GM12878 (cell line): ENCODE measurements around the gene SLX4IP. TPM values are rescaled to one million over a fixed set of nuclear protein-coding genes. Genes with fewer than 3 reads are reported as not detected.

Experiments
- ATAC-seq: fragments of 200-7000 bp; cut with Tn5 transposase; 3 replicates; pipeline ENCODE4 v1.9.1; 2020; ENCODE audit warnings: mild to moderate bottlenecking, moderate library complexity
- BruUV-seq: library from RNA; stranded (reverse); fragments of 400-500 nt; replicated peaks from 2 replicates; lab custom pipeline; 2021; lab: Mats Ljungman, UMichigan
- CTCF ChIA-PET: fragments of 300-600 bp; sonication (Branson Sonifier 250); formaldehyde crosslinking; extraction: SDS; loops from one replicate; lab custom pipeline; 2021; ENCODE audit warnings: inconsistent platforms; lab: Yijun Ruan, JAX
- POLR2A ChIA-PET: fragments of 350-600 bp; formaldehyde crosslinking; extraction: SDS; loops from one replicate; lab custom pipeline; 2021; ENCODE audit warnings: inconsistent platforms; lab: Charles Lee
- RAD21 ChIA-PET: fragments of 300-600 bp; sonication (Branson Sonifier 250); formaldehyde crosslinking; loops from one replicate; lab custom pipeline; 2023; ENCODE audit warnings: antibody characterized with exemption; ENCODE audit not compliant: unreplicated experiment; lab: Charles Lee
- SMC1A ChIA-PET: fragments of 300-600 bp; sonication (Branson Sonifier 250); formaldehyde crosslinking; loops from one replicate; lab custom pipeline; 2023; ENCODE audit not compliant: unreplicated experiment, uncharacterized antibody; lab: Charles Lee
- DNase-seq: peaks from one replicate; pipeline ENCODE4 v3.0.0-alpha.2; 2011; ENCODE audit warnings: low read depth, low spot score
- FAIRE-seq: peaks from 3 replicates; lab custom pipeline; 2011; peaks lifted over from hg19 to GRCh38; lab: Jason Lieb, UNC
- H2AFZ ChIP-seq: 2 replicates; pipeline ENCODE4 v1.6.0; 2011; ENCODE audit warnings: low read depth, low read length, control low read depth; ENCODE audit not compliant: control insufficient read depth
- H3K27ac ChIP-seq: 2 replicates; pipeline ENCODE4 v1.5.1; 2011; ENCODE audit warnings: control low read depth; ENCODE audit not compliant: control insufficient read depth, insufficient read depth
- H3K27me3 ChIP-seq, 2 experiments: replicated peaks in 1 of 2; 2 replicates each; pipeline versions ENCODE4 v1.6.0 to v1.6.1; 2011; ENCODE audit warnings: low read length in 1 of 2; ENCODE audit not compliant: control insufficient read depth in 2 of 2, insufficient read depth in 2 of 2
- H3K36me3 ChIP-seq, 2 experiments: 2 replicates each; pipeline ENCODE4 v1.5.1; 2011; ENCODE audit warnings: low read length in 1 of 2; ENCODE audit not compliant: control insufficient read depth in 2 of 2, insufficient read depth in 2 of 2
- H3K4me1 ChIP-seq: 2 replicates; pipeline ENCODE4 v1.6.1; 2011; ENCODE audit warnings: mild to moderate bottlenecking, low read length, moderate library complexity, mixed read lengths; ENCODE audit not compliant: control insufficient read depth, insufficient read depth
- H3K4me2 ChIP-seq: 2 replicates; pipeline ENCODE4 v1.6.0; 2011; ENCODE audit warnings: control low read depth; ENCODE audit not compliant: control insufficient read depth, insufficient read depth
- H3K4me3 ChIP-seq: fragments of 200-600 bp; sonication (generic); 2 replicates; pipeline ENCODE4 v1.5.1; 2016
- H3K79me2 ChIP-seq: 2 replicates; pipeline ENCODE4 v1.6.0; 2011; ENCODE audit warnings: low read length; ENCODE audit not compliant: control insufficient read depth, insufficient read depth
- H3K9ac ChIP-seq: 2 replicates; pipeline ENCODE4 v1.8.0; 2011; ENCODE audit warnings: low read length, control low read depth, mixed read lengths; ENCODE audit not compliant: control insufficient read depth, insufficient read depth
- H3K9me3 ChIP-seq: replicated peaks from 3 replicates; pipeline ENCODE4 v1.5.1; 2011; ENCODE audit warnings: mild to moderate bottlenecking, low read length; ENCODE audit not compliant: control insufficient read depth, insufficient read depth
- H4K20me1 ChIP-seq: 2 replicates; pipeline ENCODE4 v1.6.0; 2011; ENCODE audit not compliant: control insufficient read depth, insufficient read depth
- ASH2L ChIP-seq: fragments of 300-600, 200-600 bp; sonication (generic); IDR thresholded peaks from 2 replicates; pipeline ENCODE4 v1.6.1; 2017; ENCODE audit warnings: low read depth, mild to moderate bottlenecking, borderline replicate concordance
- BHLHE40 ChIP-seq, 2 experiments: fragments of 450-650 bp in 1 of 2; IDR thresholded peaks; 2 replicates each; pipeline ENCODE4 v1.6.1; 2011 to 2017; ENCODE audit warnings: low read depth in 2 of 2, borderline replicate concordance in 1 of 2, improper control_type of control experiment in 1 of 2, low read length in 1 of 2, mild to moderate bottlenecking in 1 of 2
- CBX5 ChIP-seq: sonication (generic); IDR thresholded peaks from 2 replicates; pipeline ENCODE4 v1.6.1; 2016; ENCODE audit warnings: low read depth, moderate library complexity, mild to moderate bottlenecking, inconsistent platforms
- CHD2 ChIP-seq: IDR thresholded peaks from 2 replicates; pipeline ENCODE4 v1.6.1; 2011; ENCODE audit warnings: low read depth, low read length, improper control_type of control experiment, borderline replicate concordance
- DPF2 ChIP-seq: fragments of 450-650 bp; IDR thresholded peaks from 2 replicates; pipeline ENCODE4 v1.6.1; 2017; ENCODE audit warnings: mild to moderate bottlenecking
- ETV6 ChIP-seq, 2 experiments: fragments of 450-650 bp in 1 of 2; IDR thresholded peaks in 1 of 2; conservative IDR thresholded peaks in 1 of 2; 2 replicates each; pipeline ENCODE4 v1.6.1; 2014; ENCODE audit warnings: antibody characterized with exemption in 1 of 2, borderline replicate concordance in 1 of 2, low read depth in 1 of 2, mild to moderate bottlenecking in 1 of 2, moderate library complexity in 1 of 2
- MYB ChIP-seq: fragments of 150-350 bp; IDR thresholded peaks from 2 replicates; pipeline ENCODE4 v1.6.1; 2014; ENCODE audit warnings: mild to moderate bottlenecking, low read depth, low read length, borderline replicate concordance
- NR2F1 ChIP-seq: fragments of 450-650 bp; conservative IDR thresholded peaks from 2 replicates; pipeline ENCODE4 v1.6.1; 2017; ENCODE audit warnings: mild to moderate bottlenecking
- PAX5 ChIP-seq: IDR thresholded peaks from 2 replicates; pipeline ENCODE4 v1.6.1; 2011; ENCODE audit warnings: low read depth, low read length, borderline replicate concordance
- PML ChIP-seq: IDR thresholded peaks from 2 replicates; pipeline ENCODE4 v1.6.1; 2012; ENCODE audit warnings: low read length, inconsistent platforms
- RB1 ChIP-seq: fragments of 450-650 bp; formaldehyde crosslinking; IDR thresholded peaks from 2 replicates; pipeline ENCODE4 v1.6.1; 2017; ENCODE audit warnings: mild to moderate bottlenecking, borderline replicate concordance
- RCOR1 ChIP-seq: conservative IDR thresholded peaks from 2 replicates; pipeline ENCODE4 v1.6.1; 2012; ENCODE audit warnings: low read depth, low read length, improper control_type of control experiment
- RFX5 ChIP-seq: IDR thresholded peaks from 2 replicates; pipeline ENCODE4 v1.6.1; 2011; ENCODE audit warnings: low read depth, low read length, improper control_type of control experiment
- SMC3 ChIP-seq: IDR thresholded peaks from 2 replicates; pipeline ENCODE4 v1.6.1; 2011; ENCODE audit warnings: low read length, improper control_type of control experiment, borderline replicate concordance
- SRF ChIP-seq, 2 experiments: IDR thresholded peaks; 2 replicates each; pipeline ENCODE4 v1.6.1; 2011; ENCODE audit warnings: low read depth in 2 of 2, low read length in 2 of 2, mild to moderate bottlenecking in 1 of 2, moderate library complexity in 1 of 2
- STAT1 ChIP-seq: fragments of 450-650 bp; conservative IDR thresholded peaks from 2 replicates; pipeline ENCODE4 v1.6.1; 2014; ENCODE audit warnings: antibody characterized with exemption, mild to moderate bottlenecking
- WGBS: methylation state at CpG from one replicate; pipeline ENCODE4 v1.1.6; 2016; ENCODE audit warnings: low lambda C conversion rate; ENCODE audit not compliant: insufficient replicate concordance, insufficient coverage; ENCODE audit errors: missing lambda C conversion rate; 5-methylcytosine and 5-hydroxymethylcytosine counted together
- in situ Hi-C: fragments of 300-500 bp; cut with MboI; formaldehyde crosslinking; loops from 9 replicates; pipeline ENCODE4 v1.14.3; 2018; ENCODE audit warnings: mixed read lengths
- intact Hi-C: fragments of 100-400 bp; cut with micrococcal nuclease; formaldehyde crosslinking; loops from one replicate; pipeline ENCODE4 v1.14.2; 2022; ENCODE audit not compliant: unreplicated experiment
- polyA plus RNA-seq, 11 experiments: library from polyadenylated mRNA; depleted of rRNA in 4 of 11; unstranded in 6 of 11; stranded (reverse) in 5 of 11; fragments of >200 nt; fragmentation: Nextera tagmentation in 4 of 11; fragmentation: Illumina TruSeq in 1 of 11; extraction: Ambion mirVana in 4 of 11; extraction: Trizol in 1 of 11; gene quantifications; 1 replicate in 1 of 11; 2 replicates in 10 of 11; pipeline versions ENCODE4 v1.2.1 to v1.2.3, GENCODE V29; 2011 to 2016; ENCODE audit warnings: inconsistent platforms in 2 of 11, missing spikeins in 2 of 11, low read depth in 1 of 11
- total RNA-seq, 4 experiments: library from RNA; depleted of rRNA in 3 of 4; stranded (reverse); fragments of >200 nt in 3 of 4; fragmentation: Illumina TruSeq in 1 of 4; extraction: Trizol in 1 of 4; gene quantifications; 2 replicates each; pipeline versions ENCODE4 v1.2.1 to v1.2.3, GENCODE V29; 2013 to 2021

The SLX4IP gene
- total and polyA plus RNA-seq, 10 of the 15 experiments (the other 5 are each of a cell fraction or from before 2014, with no cell fraction given), result 2.2 to 11.0 (median 6.3) TPM

- ChIA-PET CTCF (interaction anchor here (0.9 to 2.4 kb wide), 11 partner anchors 26 to 987 kb away, joined by 3 to 10 read pairs (median 3); no protein-coding TSS in a partner anchor), POLR2A (no interaction called here), RAD21 (interaction anchor here (0.9 to 3.0 kb wide), 8 partner anchors 8 to 986 kb away, joined by 3 to 21 read pairs (median 5); partner anchors contain the start of gene JAG1), SMC1A (interaction anchor here (0.8 to 3.7 kb wide), 13 partner anchors 21 to 716 kb away, joined by 3 to 17 read pairs (median 3); no protein-coding TSS in a partner anchor)
- in situ Hi-C loops (loop anchor here (10.0 kb wide), 1 partner anchor 647 kb away; no protein-coding TSS in a partner anchor), intact Hi-C loops (loop anchor here (2.0 to 10.0 kb wide), 3 partner anchors 709 to 943 kb away; no protein-coding TSS in a partner anchor)
- WGBS, result 94% methylated on average over 6 of the region's 6 CpGs
- peak; percentile 31 for ATAC-seq
- TF ChIP-seq SRF (IDR thresholded peaks at IDR 0.05; ENCODE audit: low read depth in 2 of 2, low read length in 2 of 2) (no peak), DPF2 (no peak), PAX5 (peak; percentile 67), STAT1 (no peak)
- Histone ChIP-seq H3K9me3 (peaks cover 2% of the 10 kb centered on the region; the same call in 1 of the 3 replicates), H2AFZ (no peak overlapping the region), H3K4me2 (no peak overlapping the region), H3K27ac (no peak overlapping the region), H3K9ac (no peak overlapping the region), H4K20me1 (no peaks in the 10 kb centered on the region), H3K79me2 (no peaks in the 10 kb centered on the region), H3K27me3 (no peaks in the 10 kb centered on the region), H3K4me1 (peaks cover 14% of the 10 kb centered on the region; the same call in 1 of the 2 replicates), H3K36me3 (peaks cover 2 to 4% of the 10 kb centered on the region in 2 experiments; a peak in 1 of 4 replicates), H3K4me3 (no peak overlapping the region)
- no TSS peak for BruUV-seq
- FAIRE-seq, result no peak
- no peak for DNase-seq
Observed at GRCh38 chr20:10557685-10558084, 122.6 kb downstream of the SLX4IP start.

GRCh38 chr20:10558635-10559187, 123.6 kb downstream of the SLX4IP start:
- ChIA-PET CTCF (interaction anchor here (0.8 to 2.4 kb wide), 10 partner anchors 25 to 715 kb away, joined by 3 to 10 read pairs (median 3); no protein-coding TSS in a partner anchor), RAD21 (interaction anchor here (0.6 to 3.0 kb wide), 12 partner anchors 9 to 1957 kb away, joined by 3 to 21 read pairs (median 4); partner anchors contain the start of gene JAG1), SMC1A (interaction anchor here (0.5 to 3.7 kb wide), 13 partner anchors 84 to 991 kb away, joined by 3 to 17 read pairs (median 3); no protein-coding TSS in a partner anchor), POLR2A (interaction anchor here (0.7 to 0.9 kb wide), 4 partner anchors 12 to 1620 kb away, joined by 3 read pairs; no protein-coding TSS in a partner anchor)
- peak overlapping the region; percentile 59 for H3K27ac ChIP-seq
- peaks cover 2 to 4% of the 10 kb centered on the region in 2 experiments; a peak in 1 of 4 replicates for H3K36me3 ChIP-seq
- H2AFZ ChIP-seq, result no peak overlapping the region
- H3K27me3 ChIP-seq, result no peaks in the 10 kb centered on the region
- H3K4me2 ChIP-seq, result peak overlapping the region; percentile 26; the same call in 1 of the 2 replicates
- 51% methylated on average over 9 of the region's 9 CpGs for WGBS
- peak; percentile 84 for DNase-seq
- in situ Hi-C loops (loop anchor here (10.0 kb wide), 1 partner anchor 646 kb away; no protein-coding TSS in a partner anchor), intact Hi-C loops (loop anchor here (2.0 to 10.0 kb wide), 3 partner anchors 708 to 944 kb away; no protein-coding TSS in a partner anchor)
- FAIRE-seq, result peak; percentile 92
- no peak overlapping the region for H3K4me3 ChIP-seq
- no peaks in the 10 kb centered on the region for H3K79me2 ChIP-seq
- no peaks in the 10 kb centered on the region for H4K20me1 ChIP-seq
- peaks cover 11% of the 10 kb centered on the region; the same call in 1 of the 2 replicates for H3K4me1 ChIP-seq
- H3K9me3 ChIP-seq, result peaks cover 2% of the 10 kb centered on the region; the same call in 1 of the 3 replicates
- H3K9ac ChIP-seq, result 0 out of 2 replicates have a peak overlapping the region, but pooled peaks have one; percentile 13
- ATAC-seq, result peak; percentile 98
- BruUV-seq, result no TSS peak
- TF ChIP-seq ETV6 (conservative IDR thresholded peaks at IDR 0.05 in 1 of 2, IDR thresholded peaks at IDR 0.05 in 1 of 2; ENCODE audit: borderline replicate concordance in 1 of 2, low read depth in 1 of 2) (no peak), CHD2 (peak; percentile 55; the same call in 1 of the 2 replicates), ASH2L (no peak), RCOR1 (peak; percentile 52; the same call in 1 of the 2 replicates), PAX5 (peak; percentile 90), RFX5 (no peak), MYB (no peak), NR2F1 (peak; percentile 61; the same call in 1 of the 2 replicates), SMC3 (no peak), PML (0 out of 2 replicates have a peak, but pooled peaks have one; percentile 37), BHLHE40 (IDR thresholded peaks at IDR 0.05; ENCODE audit: borderline replicate concordance in 1 of 2, low read depth in 2 of 2, low read length in 1 of 2) (peak; percentile 39 to 67; a peak in 3 of 4 replicates), RB1 (no peak), CBX5 (no peak)
